Amygdala (tissue), 56 donors: ENCODE measurements around the gene SLC15A1.

Experiments used
- DNase-seq, 56 donors: peaks; one replicate each; lab custom pipeline; 2025; lab: John Stamatoyannopoulos, UW

Gene SLC15A1

GRCh38 chr13:98781905-98782304 lies 29.4 kb upstream of the SLC15A1 start:
- no peak for DNase-seq

- DNase-seq, result no peak
Measured at GRCh38 chr13:98781470-98781869, 29.0 kb upstream of the SLC15A1 start.

- DNase-seq, result no peak
Measured at GRCh38 chr13:98781045-98781444, 28.6 kb upstream of the SLC15A1 start.

GRCh38 chr13:98780451-98780850 lies 28.0 kb upstream of the SLC15A1 start:
- no peak for DNase-seq

GRCh38 chr13:98779695-98780094 lies 27.2 kb upstream of the SLC15A1 start:
- DNase-seq, result no peak

- no peak for DNase-seq
Measured at GRCh38 chr13:98778749-98779148, 26.3 kb upstream of the SLC15A1 start.

- no peak for DNase-seq
Measured at GRCh38 chr13:98776644-98777043, 24.2 kb upstream of the SLC15A1 start.

GRCh38 chr13:98775844-98776598 lies 23.5 kb upstream of the SLC15A1 start:
- no peak for DNase-seq

GRCh38 chr13:98775386-98775785 lies 22.9 kb upstream of the SLC15A1 start:
- DNase-seq, result no peak

- DNase-seq, result no peak
Measured at GRCh38 chr13:98774776-98775175, 22.3 kb upstream of the SLC15A1 start.

GRCh38 chr13:98773921-98774320 lies 21.4 kb upstream of the SLC15A1 start:
- DNase-seq, result no peak

GRCh38 chr13:98772794-98773452 lies 20.5 kb upstream of the SLC15A1 start:
- no peak for DNase-seq

- no peak for DNase-seq
Measured at GRCh38 chr13:98771838-98772611, 19.6 kb upstream of the SLC15A1 start.

GRCh38 chr13:98769736-98770135 lies 17.3 kb upstream of the SLC15A1 start:
- no peak for DNase-seq

GRCh38 chr13:98768522-98768921 lies 16.1 kb upstream of the SLC15A1 start:
- DNase-seq, result no peak

GRCh38 chr13:98766697-98767096 lies 14.2 kb upstream of the SLC15A1 start:
- DNase-seq, result no peak

GRCh38 chr13:98765996-98766519 lies 13.6 kb upstream of the SLC15A1 start:
- no peak for DNase-seq

- DNase-seq, result no peak
Measured at GRCh38 chr13:98761986-98762616, 9.6 kb upstream of the SLC15A1 start.

GRCh38 chr13:98761126-98761985 lies 8.9 kb upstream of the SLC15A1 start:
- DNase-seq, result no peak

GRCh38 chr13:98755729-98756128 lies 3.3 kb upstream of the SLC15A1 start:
- DNase-seq, result no peak
